ENCODE measurements around the gene ARSA. TPM values are rescaled to one million over a fixed set of nuclear protein-coding genes. Genes with fewer than 3 reads are reported as not detected.
"Not testable (repeated sequence)": the region's sequence is repeated elsewhere in the genome, so short reads cannot be mapped to it uniquely, and the experiment has no call there.

The ARSA gene
- polyA plus RNA-seq, 1 experiment, result 36.9 TPM

DNA sequence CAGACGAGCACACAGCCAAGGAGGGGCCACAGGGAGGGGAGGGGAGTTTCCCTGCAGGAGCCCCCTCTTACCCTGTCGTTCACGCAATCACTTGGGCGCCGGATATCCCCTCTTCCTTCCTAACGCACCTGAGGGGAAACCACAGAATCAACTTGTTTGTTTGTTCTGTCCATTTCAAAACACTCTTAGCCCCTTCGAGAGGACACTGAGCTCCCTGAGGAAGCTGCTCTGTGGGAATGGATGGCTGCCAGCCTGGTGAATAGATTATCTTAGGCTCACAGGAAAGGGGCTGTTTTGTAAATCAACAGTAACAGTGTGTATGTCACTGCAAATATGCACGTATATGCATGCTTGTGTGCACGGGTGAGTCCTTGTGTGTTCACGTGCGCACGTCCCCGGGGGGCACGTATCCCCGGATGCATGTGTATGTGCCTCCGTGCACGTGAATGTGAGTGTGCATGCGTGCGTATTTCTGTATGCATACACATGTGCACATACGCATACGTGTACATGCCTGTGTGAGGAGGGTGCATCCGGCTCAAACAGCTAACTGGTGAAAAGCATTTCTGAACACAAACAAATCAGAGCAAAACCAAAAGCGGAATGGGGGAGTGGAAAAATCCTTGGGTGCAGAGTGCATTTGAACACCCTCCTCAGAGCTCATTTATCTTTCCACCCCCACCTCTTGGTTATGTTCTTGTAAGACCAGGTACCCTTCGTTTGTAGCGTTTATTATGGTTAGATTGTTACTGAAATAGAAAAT lies 7.2 kb downstream of the ARSA start:
- H3K4me3 ChIP-seq (ENCODE audit: low read depth, low read length), result no peak overlapping the region
- POLR2A ChIA-PET, result no interaction called here

GRCh38 chr22:50614296-50614695 lies 13.7 kb downstream of the ARSA start:
- H3K4me3 ChIP-seq (ENCODE audit: low read depth, low read length); DNase-seq (ENCODE audit: low read depth); H3K36me3 ChIP-seq (ENCODE audit: control insufficient read depth, insufficient read depth, low read length); POLR2A ChIA-PET; H3K27me3 ChIP-seq (ENCODE audit: control insufficient read depth, insufficient read depth, low read length): not testable (repeated sequence)
- CTCF ChIA-PET, result interaction anchor here (0.7 to 1.1 kb wide), 2 partner anchors 10 to 645 kb away, joined by 3 read pairs; no protein-coding TSS in a partner anchor

More for the DNA sequence above, 7.2 kb downstream of the ARSA start:
- no peak; the same call in 1 of the 2 replicates for TF ChIP-seq CTCF (IDR thresholded peaks at IDR 0.05; ENCODE audit: insufficient read depth, low read depth, low read length)
- Histone ChIP-seq H3K36me3 (ENCODE audit: control insufficient read depth, insufficient read depth, low read length) (peaks cover 2% of the 10 kb centered on the region; the same call in 1 of the 2 replicates), H3K27me3 (ENCODE audit: control insufficient read depth, insufficient read depth, low read length) (peaks cover 5% of the 10 kb centered on the region)
- CTCF ChIA-PET, result interaction anchor here (0.6 to 3.2 kb wide), 29 partner anchors 8 to 381 kb away, joined by 3 to 14 read pairs (median 4); partner anchors contain the start of genes CPT1B, HDAC10, KLHDC7B and SCO2
- no peak for DNase-seq (ENCODE audit: low read depth)

GRCh38 chr22:50613291-50613981 lies 14.5 kb downstream of the ARSA start:
- DNase-seq (ENCODE audit: low read depth), result no peak
- ChIA-PET CTCF (interaction anchor here (0.7 to 0.8 kb wide), 2 partner anchors 88 to 644 kb away, joined by 3 read pairs; partner anchors contain the start of gene SCO2), POLR2A (no interaction called here)
- H3K27me3 ChIP-seq (ENCODE audit: control insufficient read depth, insufficient read depth, low read length), result 0 out of 2 replicates have a peak, but pooled peaks cover 4% of the 10 kb centered on the region
- no peak for TF ChIP-seq CTCF (IDR thresholded peaks at IDR 0.05; ENCODE audit: insufficient read depth, low read depth, low read length)
- no peak overlapping the region for H3K4me3 ChIP-seq (ENCODE audit: low read depth, low read length)
- no peaks in the 10 kb centered on the region for H3K36me3 ChIP-seq (ENCODE audit: control insufficient read depth, insufficient read depth, low read length)

- H3K36me3 ChIP-seq (ENCODE audit: control insufficient read depth, insufficient read depth, low read length), result no peaks in the 10 kb centered on the region
- DNase-seq (ENCODE audit: low read depth), result no peak
- ChIA-PET CTCF (interaction anchor here (0.8 to 1.4 kb wide), 3 partner anchors 8 to 87 kb away, joined by 3 to 5 read pairs (median 5); partner anchors contain the start of gene SCO2), POLR2A (no interaction called here)
- 0 out of 2 replicates have a peak, but pooled peaks cover 4% of the 10 kb centered on the region for H3K27me3 ChIP-seq (ENCODE audit: control insufficient read depth, insufficient read depth, low read length)
- no peak overlapping the region for H3K4me3 ChIP-seq (ENCODE audit: low read depth, low read length)
- TF ChIP-seq CTCF (IDR thresholded peaks at IDR 0.05; ENCODE audit: insufficient read depth, low read depth, low read length), result no peak
Observed at GRCh38 chr22:50612528-50613221, 15.3 kb downstream of the ARSA start.

DNA sequence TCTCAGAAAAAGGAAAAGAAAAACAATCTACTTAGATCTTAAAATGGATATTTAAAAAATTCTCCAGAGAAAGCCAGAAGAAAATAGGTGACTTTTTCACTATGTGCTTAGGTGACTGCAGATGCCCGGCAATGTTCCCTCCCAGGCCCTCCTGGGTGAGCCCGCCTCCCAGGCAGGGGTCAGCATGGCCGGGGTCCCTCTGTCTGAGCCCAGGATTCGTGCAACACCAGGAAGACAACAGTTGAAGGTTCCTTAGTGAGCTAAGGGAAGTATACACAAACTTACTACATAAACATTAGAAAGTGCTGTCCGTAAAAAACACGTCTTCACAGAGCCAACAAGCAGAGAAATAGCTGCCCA lies 15.8 kb downstream of the ARSA start:
- ChIA-PET CTCF (interaction anchor here (1.2 to 1.4 kb wide), 2 partner anchors 9 to 10 kb away, joined by 5 read pairs; no protein-coding TSS in a partner anchor), POLR2A (no interaction called here)
- DNase-seq (ENCODE audit: low read depth), result no peak
- Histone ChIP-seq H3K27me3 (ENCODE audit: control insufficient read depth, insufficient read depth, low read length) (0 out of 2 replicates have a peak, but pooled peaks cover 4% of the 10 kb centered on the region), H3K36me3 (ENCODE audit: control insufficient read depth, insufficient read depth, low read length) (no peaks in the 10 kb centered on the region), H3K4me3 (ENCODE audit: low read depth, low read length) (no peak overlapping the region)
- TF ChIP-seq CTCF (IDR thresholded peaks at IDR 0.05; ENCODE audit: insufficient read depth, low read depth, low read length), result no peak
